Kidney (tissue), 14 donors: ENCODE data around the gene TAB2. TPM values are rescaled to one million over a fixed set of nuclear protein-coding genes. Genes with fewer than 3 reads are reported as not detected.

Source experiments
- DNase-seq, 5 donors: peaks; one replicate each; pipeline ENCODE4 v3.0.0-alpha.2; 2013 to 2020
- FAIRE-seq: peaks from 2 replicates; lab custom pipeline; 2012; peaks lifted over from hg19 to GRCh38; lab: Jason Lieb, UNC
- H3K27ac ChIP-seq, 2 donors: one replicate each; pipeline ENCODE4 v1.7.0; 2013; ENCODE audit warnings: low read depth in 2 of 2, low read length in 2 of 2, inconsistent platforms in 1 of 2
- H3K27me3 ChIP-seq: one replicate; pipeline ENCODE4 v1.7.1; 2013; ENCODE audit warnings: low read length, inconsistent platforms; ENCODE audit not compliant: control insufficient read depth, insufficient read depth
- H3K36me3 ChIP-seq, 3 donors: one replicate each; pipeline versions ENCODE4 v1.7.0 to v1.7.1; 2013; ENCODE audit warnings: low read length in 3 of 3, control low read depth in 1 of 3, inconsistent platforms in 1 of 3; ENCODE audit not compliant: insufficient read depth in 3 of 3, control insufficient read depth in 2 of 3
- H3K4me1 ChIP-seq, 3 donors: one replicate each; pipeline versions ENCODE4 v1.7.0 to v1.7.1; 2013; ENCODE audit warnings: low read length in 3 of 3, inconsistent platforms in 1 of 3, low read depth in 1 of 3; ENCODE audit not compliant: control insufficient read depth in 2 of 3, insufficient read depth in 2 of 3
- H3K4me3 ChIP-seq, 3 donors: one replicate each; pipeline versions ENCODE4 v1.7.0 to v1.8.1; 2013; ENCODE audit warnings: low read length in 3 of 3, control low read depth in 1 of 3, inconsistent platforms in 1 of 3
- H3K9ac ChIP-seq, 3 donors: one replicate each; pipeline versions ENCODE4 v1.7.0 to v1.7.1; 2013; ENCODE audit warnings: low read length in 3 of 3, control low read depth in 1 of 3, inconsistent platforms in 1 of 3
- H3K9me3 ChIP-seq, 3 donors: one replicate each; pipeline versions ENCODE4 v1.7.0 to v1.7.1; 2013; ENCODE audit warnings: low read length in 3 of 3, control low read depth in 1 of 3, inconsistent platforms in 1 of 3; ENCODE audit not compliant: control insufficient read depth in 2 of 3, insufficient read depth in 1 of 3
- CTCF ChIP-seq: IDR thresholded peaks from 3 replicates; pipeline ENCODE4 v1.5.1; 2012; ENCODE audit warnings: mild to moderate bottlenecking, moderate library complexity, borderline replicate concordance; ENCODE audit not compliant: insufficient read depth; ENCODE audit errors: extremely low read depth
- intact Hi-C: fragments of 100-400 bp; cut with DNase I; formaldehyde crosslinking; loops from one replicate; pipeline ENCODE4 v1.11.1; 2022
- polyA plus RNA-seq: library from polyadenylated mRNA; stranded (reverse); fragments of 350-450 nt; fragmentation: Illumina TruSeq; extraction: RNeasy Lipid Tissue Mini Kit (QIAGEN cat#74804); gene quantifications from one replicate; pipeline ENCODE4 v1.2.3, GENCODE V29; 2014; ENCODE audit warnings: low read depth, low replicate concordance; ENCODE audit not compliant: insufficient read depth
- total RNA-seq: library from RNA; stranded (reverse); fragmentation: NEBNext Ultra II Directional; extraction: Animal tissue kit (Norgen Biotek cat#: 25700); gene quantifications from one replicate; pipeline ENCODE4 v1.2.1, GENCODE V29; 2021
- donor health status: control.
- donor health status: control.
- donor health status: control.
- donor health status: control.
- donor health status: control.
- donor health status: DM: yes; HTN: yes; CAD: no.
- donor health status: Normal renal cell carcinoma (clear cell type).

Gene TAB2
- total and polyA plus RNA-seq, 2 donors from 2014 or later: 23.2 to 50.1 TPM

- FAIRE-seq (no peak), DNase-seq (no peak)
- H3K4me3 ChIP-seq: no peak overlapping the region
- H3K4me1 ChIP-seq: peaks cover 0 to 5% (median 5%) of the 10 kb centered on the region in 3 donors
- no peak overlapping the region for H3K27ac ChIP-seq
- no peaks in the 10 kb centered on the region for H3K27me3 ChIP-seq
- intact Hi-C loops: no loop called here
- H3K9me3 ChIP-seq: no peaks in the 10 kb centered on the region
- H3K36me3 ChIP-seq: no peaks in the 10 kb centered on the region
- TF ChIP-seq CTCF: no peak
- H3K9ac ChIP-seq: no peak overlapping the region
Observed at GRCh38 chr6:149435919-149436586, 118.5 kb downstream of the TAB2 start.

GRCh38 chr6:149436647-149437046 is 119.1 kb downstream of the TAB2 start:
- no peak overlapping the region for H3K27ac ChIP-seq

GRCh38 chr6:149437212-149437611 is 119.7 kb downstream of the TAB2 start:
- DNase-seq (no peak), FAIRE-seq (no peak)
- no peak overlapping the region for H3K4me3 ChIP-seq
- H3K27me3 ChIP-seq: no peaks in the 10 kb centered on the region
- peaks cover 0 to 12% (median 11%) of the 10 kb centered on the region in 3 donors for H3K4me1 ChIP-seq
- H3K27ac ChIP-seq: no peak overlapping the region
- H3K9ac ChIP-seq: no peak overlapping the region
- no peaks in the 10 kb centered on the region for H3K9me3 ChIP-seq
- H3K36me3 ChIP-seq: no peaks in the 10 kb centered on the region
- no peak for TF ChIP-seq CTCF
- intact Hi-C loops: no loop called here

More at GRCh38 chr6:149436647-149437046, 119.1 kb downstream of the TAB2 start:
- peaks cover 0 to 11% (median 10%) of the 10 kb centered on the region in 3 donors for H3K4me1 ChIP-seq
- DNase-seq (no peak), FAIRE-seq (no peak)
- H3K27me3 ChIP-seq: no peaks in the 10 kb centered on the region
- no peak overlapping the region for H3K9ac ChIP-seq
- H3K4me3 ChIP-seq: no peak overlapping the region
- no peak for TF ChIP-seq CTCF
- intact Hi-C loops: no loop called here
- no peaks in the 10 kb centered on the region for H3K36me3 ChIP-seq
- H3K9me3 ChIP-seq: no peaks in the 10 kb centered on the region

- no peaks in the 10 kb centered on the region for H3K36me3 ChIP-seq
- H3K27ac ChIP-seq: no peak overlapping the region
- intact Hi-C loops: no loop called here
- FAIRE-seq (no peak), DNase-seq (no peak)
- H3K9me3 ChIP-seq: no peaks in the 10 kb centered on the region
- no peak overlapping the region for H3K4me3 ChIP-seq
- no peaks in the 10 kb centered on the region for H3K27me3 ChIP-seq
- peaks cover 0 to 18% (median 12%) of the 10 kb centered on the region in 3 donors for H3K4me1 ChIP-seq
- H3K9ac ChIP-seq: no peak overlapping the region
- no peak for TF ChIP-seq CTCF
Observed at GRCh38 chr6:149438855-149439254, 121.3 kb downstream of the TAB2 start.
